Measurements from ENCODE around the gene RAD51B. TPM values are rescaled to one million over a fixed set of nuclear protein-coding genes. Genes with fewer than 3 reads are reported as not detected.

RAD51B gene
- total RNA-seq, 1 experiment from 2014 or later = 16.7 TPM

- H3K4ac ChIP-seq (ENCODE audit: low read depth, low read length) = no peak overlapping the region
- no peak overlapping the region for H3T11ph ChIP-seq (ENCODE audit: low read length)
- Mint-ChIP-seq H3K36me3 (ENCODE audit: insufficient read depth in 1 of 3, low read depth in 3 of 3) (peaks cover 2 to 9% (median 5%) of the 10 kb centered on the region in 3 experiments; a peak in 5 of 7 replicates), H3K4me3 (no peak overlapping the region), H3K27me3 (ENCODE audit: low read depth) (no peaks in the 10 kb centered on the region), H3K27ac (no peak overlapping the region), H3K4me1 (peaks cover 40 to 52% of the 10 kb centered on the region in 2 experiments), H3K9me3 (no peaks in the 10 kb centered on the region)
- no peaks in the 10 kb centered on the region for H3K23me2 ChIP-seq (ENCODE audit: insufficient read length, low read depth, low read length, poor library complexity, severe bottlenecking)
- H4K20me1 ChIP-seq (ENCODE audit: control insufficient read depth, insufficient read depth, insufficient read length) = no peaks in the 10 kb centered on the region
- no peak overlapping the region for H3K14ac ChIP-seq (ENCODE audit: insufficient read depth, low read length)
- no peak overlapping the region for H2BK120ac ChIP-seq (ENCODE audit: low read depth, low read length, poor library complexity, severe bottlenecking)
- H3K23ac ChIP-seq (ENCODE audit: insufficient read length, low read depth, low read length) = no peak overlapping the region
- H2BK20ac ChIP-seq (ENCODE audit: low read depth, low read length, poor library complexity, severe bottlenecking) = no peak overlapping the region
- H2AK5ac ChIP-seq (ENCODE audit: insufficient read length, low read length) = no peak overlapping the region
- TF ChIP-seq CTCF (conservative IDR thresholded peaks at IDR 0.05) = no peak
- H3K4me1 ChIP-seq (ENCODE audit: insufficient read depth, low read length) = peaks cover 3% of the 10 kb centered on the region
- H2BK5ac ChIP-seq (ENCODE audit: insufficient read length, low read length) = no peak overlapping the region
- H3K9ac ChIP-seq (ENCODE audit: extremely low read depth, insufficient read length, low read length) = no peak overlapping the region
- no peak overlapping the region for H3K27ac ChIP-seq (ENCODE audit: insufficient read length, low read depth, low read length)
- no peak overlapping the region for H3K4me2 ChIP-seq (ENCODE audit: insufficient read depth, insufficient read length, low read length)
- no peak overlapping the region for H2BK15ac ChIP-seq (ENCODE audit: low read depth, low read length)
- H3K27me3 ChIP-seq (ENCODE audit: insufficient read depth, low read length) = no peaks in the 10 kb centered on the region
- no peaks in the 10 kb centered on the region for H3K79me1 ChIP-seq (ENCODE audit: insufficient read depth, low read depth, low read length, poor library complexity, severe bottlenecking)
- no CpG with 5 or more reads among the region's 1 CpG for WGBS (ENCODE audit: extremely low coverage, insufficient read length, low lambda C conversion rate)
- DNase-seq = no peak
- no peak overlapping the region for H3K18ac ChIP-seq (ENCODE audit: insufficient read length, low read depth, low read length)
- H2BK12ac ChIP-seq (ENCODE audit: insufficient read length, low read depth, low read length) = no peak overlapping the region
- H4K91ac ChIP-seq (ENCODE audit: insufficient read length, low read depth, low read length) = no peak overlapping the region
- H4K8ac ChIP-seq (replicated peaks; ENCODE audit: insufficient read length, low read depth, low read length) = no peak overlapping the region
- no peak overlapping the region for H3K56ac ChIP-seq (ENCODE audit: insufficient read length, low read depth, low read length)
- no peak overlapping the region for H2AFZ ChIP-seq (ENCODE audit: low read length)
- H3K79me2 ChIP-seq (ENCODE audit: insufficient read depth, low read length) = no peaks in the 10 kb centered on the region
- H4K5ac ChIP-seq (ENCODE audit: insufficient read length, low read depth, low read length) = no peak overlapping the region
- no peaks in the 10 kb centered on the region for H3K9me3 ChIP-seq (ENCODE audit: control insufficient read depth, low read depth, low read length)
Measured at GRCh38 chr14:68336165-68336564, 516.6 kb downstream of the RAD51B start.
